Mesodermal cell (in vitro differentiated cells): ENCODE measurements around the gene HECW1.

ENCODE experiments used
- H3K27ac ChIP-seq: 2 replicates; pipeline ENCODE4 v1.7.0; 2013; ENCODE audit warnings: mild to moderate bottlenecking, low read depth, low read length, moderate library complexity; ENCODE audit not compliant: severe bottlenecking
- H3K36me3 ChIP-seq: 2 replicates; pipeline ENCODE4 v1.7.1; 2013; ENCODE audit warnings: mild to moderate bottlenecking, low read length, moderate library complexity; ENCODE audit not compliant: control insufficient read depth, insufficient read depth
- H3K4me1 ChIP-seq: one replicate; pipeline ENCODE4 v1.7.1; 2013; ENCODE audit warnings: mild to moderate bottlenecking, low read length; ENCODE audit not compliant: insufficient read depth, control insufficient read depth, poor library complexity, severe bottlenecking
- H3K4me3 ChIP-seq: 2 replicates; pipeline ENCODE4 v1.7.0; 2013; ENCODE audit warnings: low read length, control low read depth, mild to moderate bottlenecking; ENCODE audit not compliant: insufficient read depth, poor library complexity, severe bottlenecking; ENCODE audit errors: extremely low read depth
- H3K9me3 ChIP-seq: 2 replicates; pipeline ENCODE4 v1.7.1; 2013; ENCODE audit warnings: mild to moderate bottlenecking, low read length, moderate library complexity; ENCODE audit not compliant: control insufficient read depth
- WGBS, 2 experiments: methylation state at CpG; one replicate each; pipeline ENCODE4 v1.1.5; 2013; ENCODE audit warnings: missing lambda C conversion rate in 2 of 2; ENCODE audit not compliant: insufficient coverage in 2 of 2; 5-methylcytosine and 5-hydroxymethylcytosine counted together

The HECW1 gene

GRCh38 chr7:43112941-43113621 is 634 bp downstream of the HECW1 start:
- no peaks in the 10 kb centered on the region for H3K9me3 ChIP-seq
- H3K27ac ChIP-seq = no peak overlapping the region
- H3K4me3 ChIP-seq = peak overlapping the region; percentile 56
- H3K36me3 ChIP-seq = no peaks in the 10 kb centered on the region
- 0% methylated on average over 15 to 37 of the region's 64 CpGs for WGBS, 2 experiments
- H3K4me1 ChIP-seq = peaks cover 5% of the 10 kb centered on the region

- H3K4me1 ChIP-seq = peaks cover 5% of the 10 kb centered on the region
- no peaks in the 10 kb centered on the region for H3K36me3 ChIP-seq
- no peak overlapping the region for H3K27ac ChIP-seq
- no peaks in the 10 kb centered on the region for H3K9me3 ChIP-seq
- H3K4me3 ChIP-seq = peak overlapping the region; percentile 56
- WGBS, 2 experiments = 5 to 7% methylated on average over 30 to 31 of the region's 36 CpGs
Observed at GRCh38 chr7:43113622-43114457, 1.4 kb downstream of the HECW1 start.

GRCh38 chr7:43114458-43114780 is 2.0 kb downstream of the HECW1 start:
- WGBS, 2 experiments = 83% methylated on average over 1 of the region's 3 CpGs; no CpG with 5 or more reads in 1 of the 2 experiments
- H3K4me3 ChIP-seq = no peak overlapping the region
- H3K9me3 ChIP-seq = no peaks in the 10 kb centered on the region
- no peak overlapping the region for H3K27ac ChIP-seq
- H3K4me1 ChIP-seq = peaks cover 11% of the 10 kb centered on the region
- no peaks in the 10 kb centered on the region for H3K36me3 ChIP-seq

GRCh38 chr7:43116451-43116850 is 4.0 kb downstream of the HECW1 start:
- Histone ChIP-seq H3K36me3 (no peaks in the 10 kb centered on the region), H3K27ac (no peak overlapping the region), H3K9me3 (no peaks in the 10 kb centered on the region), H3K4me1 (peaks cover 16% of the 10 kb centered on the region), H3K4me3 (no peak overlapping the region)
- WGBS, 2 experiments = 92% methylated on average over 2 of the region's 2 CpGs; no CpG with 5 or more reads in 1 of the 2 experiments

- Histone ChIP-seq H3K27ac (no peak overlapping the region), H3K36me3 (no peaks in the 10 kb centered on the region), H3K4me1 (peaks cover 16% of the 10 kb centered on the region), H3K4me3 (no peak overlapping the region), H3K9me3 (no peaks in the 10 kb centered on the region)
- 88% methylated on average over 1 of the region's 1 CpG; no CpG with 5 or more reads in 1 of the 2 experiments for WGBS, 2 experiments
Observed at GRCh38 chr7:43117095-43117494, 4.6 kb downstream of the HECW1 start.

GRCh38 chr7:43117861-43118260 is 5.4 kb downstream of the HECW1 start:
- WGBS, 2 experiments = 94 to 100% methylated on average over 2 to 3 of the region's 4 CpGs
- Histone ChIP-seq H3K27ac (no peak overlapping the region), H3K4me1 (peaks cover 16% of the 10 kb centered on the region), H3K9me3 (no peaks in the 10 kb centered on the region), H3K4me3 (no peak overlapping the region), H3K36me3 (no peaks in the 10 kb centered on the region)

- Histone ChIP-seq H3K4me1 (peaks cover 16% of the 10 kb centered on the region), H3K9me3 (no peaks in the 10 kb centered on the region), H3K4me3 (no peak overlapping the region), H3K27ac (no peak overlapping the region), H3K36me3 (no peaks in the 10 kb centered on the region)
- 82 to 100% methylated on average over 2 of the region's 4 CpGs for WGBS, 2 experiments
Observed at GRCh38 chr7:43118313-43118712, 5.9 kb downstream of the HECW1 start.

- Histone ChIP-seq H3K9me3 (no peaks in the 10 kb centered on the region), H3K4me3 (no peak overlapping the region), H3K27ac (no peak overlapping the region), H3K4me1 (peaks cover 11% of the 10 kb centered on the region), H3K36me3 (no peaks in the 10 kb centered on the region)
- 50 to 56% methylated on average over 11 to 12 of the region's 12 CpGs for WGBS, 2 experiments
Observed at GRCh38 chr7:43119371-43120075, 7.1 kb downstream of the HECW1 start.

GRCh38 chr7:43121973-43122372 is 9.5 kb downstream of the HECW1 start:
- 87 to 89% methylated on average over 4 of the region's 6 CpGs for WGBS, 2 experiments
- no peaks in the 10 kb centered on the region for H3K9me3 ChIP-seq

GRCh38 chr7:43123457-43123856 is 11.0 kb downstream of the HECW1 start:
- WGBS, 2 experiments = 80% methylated on average over 1 of the region's 1 CpG; no CpG with 5 or more reads in 1 of the 2 experiments

More at GRCh38 chr7:43121973-43122372, 9.5 kb downstream of the HECW1 start:
- Histone ChIP-seq H3K36me3 (no peaks in the 10 kb centered on the region), H3K4me3 (no peak overlapping the region), H3K27ac (no peak overlapping the region), H3K4me1 (peaks cover 11% of the 10 kb centered on the region)

More at GRCh38 chr7:43123457-43123856, 11.0 kb downstream of the HECW1 start:
- Histone ChIP-seq H3K4me1 (peaks cover 11% of the 10 kb centered on the region), H3K9me3 (no peaks in the 10 kb centered on the region), H3K4me3 (no peak overlapping the region), H3K27ac (no peak overlapping the region), H3K36me3 (no peaks in the 10 kb centered on the region)
